ENCODE measurements around the gene ITGA2. TPM values are rescaled to one million over a fixed set of nuclear protein-coding genes. Genes with fewer than 3 reads are reported as not detected.
A peak's percentile ranks its signal among the peaks of the same experiment; 100 is the strongest.

Gene ITGA2
- total and polyA plus RNA-seq, 9 of the 15 experiments (the other 6 are each of a cell fraction or from before 2014, with no cell fraction given), result 0.01 to 0.09 (median 0.03) TPM; not detected in 5

GRCh38 chr5:53118879-53119278 is 129.7 kb downstream of the ITGA2 start (continued):
- TF ChIP-seq ZNF609 (CRISPR knock-in tag; IDR thresholded peaks at IDR 0.05; ENCODE audit: borderline replicate concordance) (no peak), UBTF (IDR thresholded peaks at IDR 0.05; ENCODE audit: borderline replicate concordance in 1 of 2, low read depth in 2 of 2, low read length in 2 of 2) (no peak), ZNF280B (CRISPR knock-in tag; IDR thresholded peaks at IDR 0.05) (no peak), ATF7 (IDR thresholded peaks at IDR 0.05) (0 out of 2 replicates have a peak, but pooled peaks have one; percentile 18), NR2F6 (CRISPR knock-in tag; IDR thresholded peaks at IDR 0.05) (no peak), MTA2 (IDR thresholded peaks at IDR 0.05; ENCODE audit: low read depth) (peak; percentile 50), DPF2 (IDR thresholded peaks at IDR 0.05) (peak; percentile 83), GATA2 (CRISPR knock-in tag; IDR thresholded peaks at IDR 0.05) (no peak), ZNF518B (CRISPR knock-in tag; IDR thresholded peaks at IDR 0.05) (no peak), ZNF592 (IDR thresholded peaks at IDR 0.05) (peak; percentile 61), ZNF445 (CRISPR knock-in tag; IDR thresholded peaks at IDR 0.05; ENCODE audit: low read depth) (no peak)

Data from K562 (cell line).